Lower leg skin (tissue), 3 donors: ENCODE data around the gene SYCP2L.
"Not testable (repeated sequence)": the region's sequence is repeated elsewhere in the genome, so short reads cannot be mapped to it uniquely, and the experiment has no call there.

Experiments
- CTCF ChIP-seq, 3 donors: fragments of 450-650 bp; IDR thresholded peaks; one replicate each; pipeline ENCODE4 v1.5.1; 2016; ENCODE audit warnings: antibody characterized with exemption in 3 of 3, mild to moderate bottlenecking in 3 of 3, moderate library complexity in 2 of 3
- POLR2A ChIP-seq, 2 donors: fragments of 450-650 bp; IDR thresholded peaks; one replicate each; pipeline ENCODE4 v1.6.1; 2016 to 2017; ENCODE audit warnings: antibody characterized with exemption in 2 of 2, mild to moderate bottlenecking in 1 of 2, moderate library complexity in 1 of 2

GRCh38 chr6:10863031-10863430 lies 23.8 kb upstream of the SYCP2L start:
- not testable (repeated sequence) for TF ChIP-seq CTCF, POLR2A (IDR thresholded peaks at IDR 0.05)
